ENCODE measurements around the gene TSFM. TPM values are rescaled to one million over a fixed set of nuclear protein-coding genes. Genes with fewer than 3 reads are reported as not detected.

TSFM gene
- total and polyA plus RNA-seq, 9 of the 15 experiments (the other 6 are each of a cell fraction or from before 2014, with no cell fraction given), result 44.6 to 198 (median 60.2) TPM

DNA sequence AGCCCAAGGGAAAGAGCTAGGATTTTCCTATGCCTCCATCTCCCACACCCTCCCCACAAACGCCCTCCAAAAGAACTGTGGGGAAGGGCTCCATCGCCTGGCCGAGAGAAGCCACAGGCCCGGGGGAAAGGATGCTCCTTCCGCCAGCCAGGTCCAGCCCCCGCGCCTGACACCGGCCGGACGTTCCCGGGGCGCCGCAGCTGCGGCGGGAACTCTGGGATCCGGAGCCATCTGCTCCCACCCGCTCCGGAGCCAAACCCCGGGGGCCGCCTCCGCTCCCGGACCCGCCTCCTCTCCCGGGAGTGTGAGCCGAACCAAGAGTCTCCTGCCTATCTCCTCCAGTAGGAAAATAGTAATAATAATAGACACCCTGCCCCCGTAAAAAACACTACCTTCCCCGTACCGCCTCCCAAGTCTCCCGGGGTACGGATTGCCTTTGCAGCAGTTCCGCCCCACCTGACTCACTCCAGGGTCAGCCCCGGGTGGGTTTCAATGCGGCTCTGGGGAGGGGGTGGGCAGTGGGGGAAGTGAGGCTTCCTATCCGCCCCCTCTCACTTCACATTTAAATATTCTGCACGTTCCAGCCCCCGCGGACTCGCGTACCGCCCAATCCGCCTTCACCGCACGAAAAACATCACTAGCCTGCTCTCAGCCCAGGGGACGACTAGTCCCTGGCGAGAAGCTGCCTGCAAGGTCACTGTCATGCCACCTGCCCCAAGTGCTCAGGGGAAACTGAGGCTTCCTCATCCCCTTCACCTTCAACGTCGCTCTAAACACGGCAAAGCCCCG lies 46.4 kb upstream of the TSFM start (continued):
- TF ChIP-seq HOMEZ (CRISPR knock-in tag; IDR thresholded peaks at IDR 0.05) (no peak), KDM4B (IDR thresholded peaks at IDR 0.05; ENCODE audit: borderline replicate concordance in 2 of 2, low read depth in 1 of 2) (no peak), TAF9B (IDR thresholded peaks at IDR 0.05; ENCODE audit: partially characterized antibody) (no peak), PBX2 (CRISPR knock-in tag; IDR thresholded peaks at IDR 0.05; ENCODE audit: low read depth) (no peak), PBX2 (tag; conservative IDR thresholded peaks at IDR 0.05; ENCODE audit: low read depth) (no peak), MIER1 (IDR thresholded peaks at IDR 0.05; ENCODE audit: low read depth) (no peak), ZNF444 (CRISPR knock-in tag; IDR thresholded peaks at IDR 0.05) (no peak), ZNF224 (CRISPR knock-in tag; IDR thresholded peaks at IDR 0.05) (no peak), TEAD2 (tag; IDR thresholded peaks at IDR 0.05) (no peak), ESRRA (IDR thresholded peaks at IDR 0.05; ENCODE audit: borderline replicate concordance, low read depth) (0 out of 2 replicates have a peak, but pooled peaks have one; percentile 24), PCBP2 (IDR thresholded peaks at IDR 0.05; ENCODE audit: low read depth, low read length, poor library complexity, severe bottlenecking) (no peak), SNRNP70 (optimal IDR thresholded peaks at IDR 0.05; ENCODE audit: low read depth, low read length) (no peak), SAFB (IDR thresholded peaks at IDR 0.05; ENCODE audit: borderline replicate concordance, low read depth, low read length) (no peak)
- TF ChIP-seq, protein P1, sequence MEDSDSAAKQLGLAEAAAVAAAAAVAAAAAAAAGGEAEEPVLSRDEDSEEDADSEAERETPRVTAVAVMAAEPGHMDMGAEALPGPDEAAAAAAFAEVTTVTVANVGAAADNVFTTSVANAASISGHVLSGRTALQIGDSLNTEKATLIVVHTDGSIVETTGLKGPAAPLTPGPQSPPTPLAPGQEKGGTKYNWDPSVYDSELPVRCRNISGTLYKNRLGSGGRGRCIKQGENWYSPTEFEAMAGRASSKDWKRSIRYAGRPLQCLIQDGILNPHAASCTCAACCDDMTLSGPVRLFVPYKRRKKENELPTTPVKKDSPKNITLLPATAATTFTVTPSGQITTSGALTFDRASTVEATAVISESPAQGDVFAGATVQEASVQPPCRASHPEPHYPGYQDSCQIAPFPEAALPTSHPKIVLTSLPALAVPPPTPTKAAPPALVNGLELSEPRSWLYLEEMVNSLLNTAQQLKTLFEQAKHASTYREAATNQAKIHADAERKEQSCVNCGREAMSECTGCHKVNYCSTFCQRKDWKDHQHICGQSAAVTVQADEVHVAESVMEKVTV (CRISPR knock-in tag; IDR thresholded peaks at IDR 0.05), result peak; percentile 42; the same call in 1 of the 2 replicates
- TF ChIP-seq, protein P2, sequence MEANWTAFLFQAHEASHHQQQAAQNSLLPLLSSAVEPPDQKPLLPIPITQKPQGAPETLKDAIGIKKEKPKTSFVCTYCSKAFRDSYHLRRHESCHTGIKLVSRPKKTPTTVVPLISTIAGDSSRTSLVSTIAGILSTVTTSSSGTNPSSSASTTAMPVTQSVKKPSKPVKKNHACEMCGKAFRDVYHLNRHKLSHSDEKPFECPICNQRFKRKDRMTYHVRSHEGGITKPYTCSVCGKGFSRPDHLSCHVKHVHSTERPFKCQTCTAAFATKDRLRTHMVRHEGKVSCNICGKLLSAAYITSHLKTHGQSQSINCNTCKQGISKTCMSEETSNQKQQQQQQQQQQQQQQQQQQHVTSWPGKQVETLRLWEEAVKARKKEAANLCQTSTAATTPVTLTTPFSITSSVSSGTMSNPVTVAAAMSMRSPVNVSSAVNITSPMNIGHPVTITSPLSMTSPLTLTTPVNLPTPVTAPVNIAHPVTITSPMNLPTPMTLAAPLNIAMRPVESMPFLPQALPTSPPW (CRISPR knock-in tag; IDR thresholded peaks at IDR 0.05), result peak; percentile 64
- TF ChIP-seq, protein P3, sequence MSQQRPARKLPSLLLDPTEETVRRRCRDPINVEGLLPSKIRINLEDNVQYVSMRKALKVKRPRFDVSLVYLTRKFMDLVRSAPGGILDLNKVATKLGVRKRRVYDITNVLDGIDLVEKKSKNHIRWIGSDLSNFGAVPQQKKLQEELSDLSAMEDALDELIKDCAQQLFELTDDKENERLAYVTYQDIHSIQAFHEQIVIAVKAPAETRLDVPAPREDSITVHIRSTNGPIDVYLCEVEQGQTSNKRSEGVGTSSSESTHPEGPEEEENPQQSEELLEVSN (IDR thresholded peaks at IDR 0.05; ENCODE audit: borderline replicate concordance in 1 of 2, extremely low read depth in 1 of 2, insufficient read depth in 1 of 2, insufficient read length in 1 of 2, low read depth in 1 of 2, low read length in 1 of 2, poor library complexity in 1 of 2, severe bottlenecking in 1 of 2), result peak in 1 of 2 experiments; percentile 67

All from K562 (cell line).